ENCODE measurements around the gene PPIL4. TPM values are rescaled to one million over a fixed set of nuclear protein-coding genes. Genes with fewer than 3 reads are reported as not detected.

PPIL4 gene
- total and polyA plus RNA-seq, 7 donors, result 15.6 to 35.0 (median 31.3) TPM

DNA sequence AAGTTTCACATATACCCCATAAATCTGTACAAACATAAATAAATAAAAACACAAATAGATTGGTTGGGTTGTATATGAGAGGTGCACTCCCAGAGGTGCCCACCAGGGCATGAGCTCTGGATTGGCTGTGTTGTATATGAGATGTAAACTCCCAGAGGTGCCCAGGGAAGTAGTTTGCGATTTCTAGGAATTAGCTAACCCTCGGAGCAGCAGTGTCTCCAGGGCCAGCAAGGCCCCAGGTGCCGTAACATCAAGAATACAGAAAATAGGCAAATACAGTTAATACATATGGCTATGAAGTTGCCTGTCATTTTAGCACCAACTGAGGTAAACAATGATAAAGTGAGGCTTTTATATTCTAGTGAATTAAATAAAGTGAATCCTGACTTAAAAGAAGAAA, 14.9 kb upstream of the PPIL4 start:
- no peak overlapping the region for H3K27ac ChIP-seq
- H3K9me3 ChIP-seq, result no peaks in the 10 kb centered on the region
- intact Hi-C loops (cut with DNase I), result loop anchor here (10.0 kb wide), 1 partner anchor 184 kb away; the partner anchor contains the start of genes NUP43 and PCMT1
- peaks cover 0 to 9% (median 7%) of the 10 kb centered on the region in 4 donors for H3K4me1 ChIP-seq
- no peaks in the 10 kb centered on the region for H3K27me3 ChIP-seq
- H3K36me3 ChIP-seq, result no peaks in the 10 kb centered on the region
- DNase-seq, result no peak
- 42 to 76% methylated on average over 3 of the region's 3 CpGs for WGBS, 2 donors
- TF ChIP-seq POLR2A (IDR thresholded peaks at IDR 0.05), result no peak
- TF ChIP-seq, protein P1, sequence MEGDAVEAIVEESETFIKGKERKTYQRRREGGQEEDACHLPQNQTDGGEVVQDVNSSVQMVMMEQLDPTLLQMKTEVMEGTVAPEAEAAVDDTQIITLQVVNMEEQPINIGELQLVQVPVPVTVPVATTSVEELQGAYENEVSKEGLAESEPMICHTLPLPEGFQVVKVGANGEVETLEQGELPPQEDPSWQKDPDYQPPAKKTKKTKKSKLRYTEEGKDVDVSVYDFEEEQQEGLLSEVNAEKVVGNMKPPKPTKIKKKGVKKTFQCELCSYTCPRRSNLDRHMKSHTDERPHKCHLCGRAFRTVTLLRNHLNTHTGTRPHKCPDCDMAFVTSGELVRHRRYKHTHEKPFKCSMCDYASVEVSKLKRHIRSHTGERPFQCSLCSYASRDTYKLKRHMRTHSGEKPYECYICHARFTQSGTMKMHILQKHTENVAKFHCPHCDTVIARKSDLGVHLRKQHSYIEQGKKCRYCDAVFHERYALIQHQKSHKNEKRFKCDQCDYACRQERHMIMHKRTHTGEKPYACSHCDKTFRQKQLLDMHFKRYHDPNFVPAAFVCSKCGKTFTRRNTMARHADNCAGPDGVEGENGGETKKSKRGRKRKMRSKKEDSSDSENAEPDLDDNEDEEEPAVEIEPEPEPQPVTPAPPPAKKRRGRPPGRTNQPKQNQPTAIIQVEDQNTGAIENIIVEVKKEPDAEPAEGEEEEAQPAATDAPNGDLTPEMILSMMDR (IDR thresholded peaks at IDR 0.05), result peak in 1 of 4 experiments; percentile 28
- TF ChIP-seq POLR2AphosphoS5 (IDR thresholded peaks at IDR 0.05), result no peak
- TF ChIP-seq EP300 (IDR thresholded peaks at IDR 0.05), result no peak
- H3K4me3 ChIP-seq, result no peak overlapping the region

DNA sequence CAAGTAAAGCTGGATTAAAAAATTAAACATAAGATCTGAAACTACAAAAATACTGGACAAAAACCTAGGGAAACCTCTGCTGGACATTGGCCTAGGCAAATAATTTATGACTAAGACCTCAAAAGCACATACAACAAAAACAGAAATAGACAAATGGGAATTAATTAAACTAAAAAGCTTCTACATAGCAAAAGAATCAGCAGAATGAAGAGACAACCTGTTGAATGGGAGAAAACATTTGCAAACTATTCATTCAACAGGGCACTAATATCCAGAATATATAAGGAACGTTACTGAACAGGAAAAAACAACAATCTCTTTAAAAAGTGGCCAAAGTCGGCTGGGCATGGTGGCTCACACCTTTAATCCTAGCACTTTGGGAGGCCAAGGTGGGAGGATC, 13.5 kb upstream of the PPIL4 start:
- H3K27me3 ChIP-seq, result no peaks in the 10 kb centered on the region
- 48 to 76% methylated on average over 2 of the region's 2 CpGs for WGBS, 2 donors
- TF ChIP-seq POLR2AphosphoS5 (IDR thresholded peaks at IDR 0.05) (no peak), POLR2A (IDR thresholded peaks at IDR 0.05) (no peak), EP300 (IDR thresholded peaks at IDR 0.05) (no peak)
- TF ChIP-seq, protein P1 (IDR thresholded peaks at IDR 0.05), result no peak
- DNase-seq, result no peak
- intact Hi-C loops (cut with DNase I), result no loop called here
- no peaks in the 10 kb centered on the region for H3K4me1 ChIP-seq
- H3K27ac ChIP-seq, result no peak overlapping the region
- H3K4me3 ChIP-seq, result no peak overlapping the region
- H3K36me3 ChIP-seq, result no peaks in the 10 kb centered on the region
- no peaks in the 10 kb centered on the region for H3K9me3 ChIP-seq

DNA sequence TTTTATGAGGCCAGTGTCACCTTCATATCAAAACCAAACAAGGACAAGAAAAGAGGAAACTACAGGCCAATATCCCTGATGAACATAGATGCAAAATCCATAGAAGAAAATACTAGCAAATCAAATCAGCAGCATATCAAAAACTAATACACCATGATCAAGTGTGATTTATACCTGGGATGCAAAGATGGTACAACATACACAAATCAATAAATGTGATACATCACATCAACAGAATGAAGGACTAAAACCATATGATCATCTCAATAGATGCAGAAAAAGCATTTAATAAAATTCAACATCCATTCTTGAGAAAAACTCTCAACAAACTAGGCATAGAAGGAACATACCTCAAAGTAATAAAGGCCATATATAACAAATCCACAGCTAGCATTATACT, 12.2 kb upstream of the PPIL4 start:
- intact Hi-C loops (cut with DNase I), result no loop called here
- TF ChIP-seq, protein P1 (IDR thresholded peaks at IDR 0.05), result no peak
- TF ChIP-seq POLR2A (IDR thresholded peaks at IDR 0.05) (no peak), EP300 (IDR thresholded peaks at IDR 0.05) (no peak), POLR2AphosphoS5 (IDR thresholded peaks at IDR 0.05) (no peak)
- DNase-seq, result no peak

GRCh38 chr6:149551920-149552319, 6.1 kb upstream of the PPIL4 start:
- WGBS, 2 donors, result 73 to 83% methylated on average over 5 of the region's 5 CpGs
- Histone ChIP-seq H3K9me3 (no peaks in the 10 kb centered on the region), H3K27ac (no peak overlapping the region), H3K4me1 (no peaks in the 10 kb centered on the region), H3K36me3 (no peaks in the 10 kb centered on the region), H3K4me3 (no peak overlapping the region), H3K27me3 (no peaks in the 10 kb centered on the region)
- DNase-seq, result no peak
- intact Hi-C loops (cut with DNase I), result no loop called here
- TF ChIP-seq POLR2AphosphoS5 (IDR thresholded peaks at IDR 0.05) (no peak), POLR2A (IDR thresholded peaks at IDR 0.05) (no peak), EP300 (IDR thresholded peaks at IDR 0.05) (no peak)
- TF ChIP-seq, protein P1 (IDR thresholded peaks at IDR 0.05), result no peak

More for the DNA sequence above, 12.2 kb upstream of the PPIL4 start:
- Histone ChIP-seq H3K4me1 (no peaks in the 10 kb centered on the region), H3K4me3 (no peak overlapping the region), H3K9me3 (no peaks in the 10 kb centered on the region), H3K27ac (no peak overlapping the region), H3K27me3 (no peaks in the 10 kb centered on the region), H3K36me3 (no peaks in the 10 kb centered on the region)

- intact Hi-C loops (cut with DNase I), result loop anchor here (2.0 to 10.0 kb wide), 3 partner anchors 21 to 379 kb away; partner anchors contain the start of genes GINM1, KATNA1 and RAET1G
- no peaks in the 10 kb centered on the region for H3K27me3 ChIP-seq
- DNase-seq, result peak; percentile 70
- 0% methylated on average over 16 of the region's 16 CpGs for WGBS, 2 donors
- H3K4me3 ChIP-seq, result peak overlapping the region; percentile 78 to 99 (median 88)
- peaks cover 0 to 8% (median 4%) of the 10 kb centered on the region in 4 donors for H3K36me3 ChIP-seq
- no peak for TF ChIP-seq POLR2A (IDR thresholded peaks at IDR 0.05)
- no peak for TF ChIP-seq POLR2AphosphoS5 (IDR thresholded peaks at IDR 0.05)
- TF ChIP-seq, protein P1 (IDR thresholded peaks at IDR 0.05), result no peak
- H3K9me3 ChIP-seq, result no peaks in the 10 kb centered on the region
- H3K27ac ChIP-seq, result peak overlapping the region; percentile 94 to 99 (median 98)
- peaks cover 0 to 31% (median 23%) of the 10 kb centered on the region in 4 donors for H3K4me1 ChIP-seq
Observed at GRCh38 chr6:149545258-149545753, 537 bp downstream of the PPIL4 start.

Data from sigmoid colon (tissue), 7 donors.